ENCODE results near the gene MYBPC3.

The MYBPC3 gene

DNA sequence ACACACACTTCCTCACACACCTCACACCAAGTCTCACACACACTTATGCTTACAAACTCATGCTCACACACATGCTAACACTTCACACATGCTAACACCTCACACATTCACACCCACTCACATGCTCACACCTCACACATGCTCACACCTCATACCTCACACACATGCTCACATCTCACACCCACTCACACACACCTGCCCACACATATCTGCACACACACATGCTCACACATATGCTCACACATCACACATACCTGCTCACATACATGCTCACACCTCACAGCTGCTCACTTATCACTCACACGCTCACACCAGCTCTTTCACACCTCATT, 4.5 kb upstream of the MYBPC3 start:
- no peak overlapping the region for H3K4me3 ChIP-seq (ENCODE audit: low read depth, low read length)
- no peak for TF ChIP-seq CTCF (IDR thresholded peaks at IDR 0.05; ENCODE audit: low read depth, low read length)

- no peak for TF ChIP-seq CTCF (IDR thresholded peaks at IDR 0.05; ENCODE audit: low read depth, low read length)
- no peak overlapping the region for H3K4me3 ChIP-seq (ENCODE audit: low read depth, low read length)
Observed at GRCh38 chr11:47356129-47356997, 3.9 kb upstream of the MYBPC3 start.

DNA sequence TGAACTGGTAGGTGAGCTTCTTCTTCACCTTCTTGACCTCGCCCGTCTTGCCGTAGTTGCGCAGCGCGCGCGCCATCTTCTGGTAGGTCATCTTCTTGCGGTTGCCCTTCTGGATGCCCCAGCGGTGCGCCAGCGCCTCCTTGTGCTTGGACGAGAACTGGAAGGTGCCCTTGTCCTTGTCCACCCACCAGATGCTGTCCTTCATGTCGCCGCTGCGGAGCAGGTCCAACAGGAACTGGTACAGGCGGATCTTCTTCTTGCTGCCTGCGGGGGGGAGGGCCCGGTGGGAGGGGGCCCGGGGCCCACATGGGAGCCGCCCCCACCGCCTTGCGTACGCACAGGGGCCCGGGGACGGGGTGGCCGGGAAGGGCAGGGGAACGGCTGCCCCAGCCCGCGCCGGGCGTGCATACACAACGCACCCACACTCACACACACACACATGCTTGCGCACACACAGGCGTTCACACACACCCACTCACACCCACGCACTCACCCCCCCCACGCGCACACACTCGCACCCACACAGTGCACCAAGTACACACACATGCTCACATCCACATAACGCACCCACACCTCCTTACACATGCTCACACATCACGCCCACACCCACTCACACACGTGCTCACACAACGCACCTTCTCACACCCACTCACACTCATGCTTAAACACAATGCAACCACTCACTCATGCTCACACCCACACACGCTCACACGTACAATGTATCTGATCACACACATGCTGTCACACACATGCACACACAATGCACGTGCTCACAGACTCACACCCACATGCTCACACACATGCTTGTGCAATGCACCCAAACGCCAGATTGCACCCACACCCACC, 3.0 kb upstream of the MYBPC3 start:
- peak; percentile 91 for TF ChIP-seq CTCF (IDR thresholded peaks at IDR 0.05; ENCODE audit: low read depth, low read length)
- no peak overlapping the region for H3K4me3 ChIP-seq (ENCODE audit: low read depth, low read length)

GRCh38 chr11:47354913-47355282, 2.4 kb upstream of the MYBPC3 start:
- H3K4me3 ChIP-seq (ENCODE audit: low read depth, low read length): no peak overlapping the region
- TF ChIP-seq CTCF (IDR thresholded peaks at IDR 0.05; ENCODE audit: low read depth, low read length): no peak

GRCh38 chr11:47353978-47354774, 1.7 kb upstream of the MYBPC3 start:
- no peak overlapping the region for H3K4me3 ChIP-seq (ENCODE audit: low read depth, low read length)
- no peak for TF ChIP-seq CTCF (IDR thresholded peaks at IDR 0.05; ENCODE audit: low read depth, low read length)

GRCh38 chr11:47351156-47352126, 1.1 kb downstream of the MYBPC3 start:
- H3K4me3 ChIP-seq (ENCODE audit: low read depth, low read length): no peak overlapping the region
- TF ChIP-seq CTCF (IDR thresholded peaks at IDR 0.05; ENCODE audit: low read depth, low read length): no peak
